NCI-H748 (cell line): ENCODE results near the gene ANKRD12.

ENCODE experiments used
- DNase-seq: peaks from one replicate; lab custom pipeline; 2025; ENCODE audit not compliant: unreplicated experiment; lab: John Stamatoyannopoulos, UW

Gene ANKRD12

GRCh38 chr18:9287036-9287435 is 150.5 kb downstream of the ANKRD12 start:
- DNase-seq, result peak; percentile 7

GRCh38 chr18:9289698-9290097 is 153.1 kb downstream of the ANKRD12 start:
- DNase-seq, result no peak

- no peak for DNase-seq
Measured at GRCh38 chr18:9290156-9290555, 153.6 kb downstream of the ANKRD12 start.

GRCh38 chr18:9292047-9292446 is 155.5 kb downstream of the ANKRD12 start:
- DNase-seq, result no peak

DNA sequence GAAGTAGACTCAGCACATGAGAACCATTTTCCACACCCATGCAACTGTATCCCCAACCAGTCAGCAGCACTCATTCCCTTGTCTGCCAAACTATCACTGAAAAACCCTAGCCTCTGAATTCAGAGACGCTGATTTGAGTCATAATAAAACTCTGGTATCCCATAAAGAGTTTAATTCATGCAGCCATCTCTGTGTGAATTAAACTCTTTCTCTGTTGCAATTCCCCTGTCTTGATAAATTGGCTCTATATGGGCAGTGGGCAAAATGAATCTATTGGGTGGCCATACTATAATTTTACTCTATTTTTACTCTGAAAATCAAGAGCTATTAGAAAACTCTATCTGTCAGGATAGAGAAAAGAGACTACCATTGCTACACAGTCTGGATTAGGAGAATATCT is 157.4 kb downstream of the ANKRD12 start:
- DNase-seq, result no peak

GRCh38 chr18:9296233-9297006 is 159.8 kb downstream of the ANKRD12 start:
- DNase-seq, result peak; percentile 28

- DNase-seq, result no peak
Measured at GRCh38 chr18:9297007-9297393, 160.4 kb downstream of the ANKRD12 start.

- DNase-seq, result no peak
Measured at GRCh38 chr18:9304388-9305070, 167.9 kb downstream of the ANKRD12 start.

DNA sequence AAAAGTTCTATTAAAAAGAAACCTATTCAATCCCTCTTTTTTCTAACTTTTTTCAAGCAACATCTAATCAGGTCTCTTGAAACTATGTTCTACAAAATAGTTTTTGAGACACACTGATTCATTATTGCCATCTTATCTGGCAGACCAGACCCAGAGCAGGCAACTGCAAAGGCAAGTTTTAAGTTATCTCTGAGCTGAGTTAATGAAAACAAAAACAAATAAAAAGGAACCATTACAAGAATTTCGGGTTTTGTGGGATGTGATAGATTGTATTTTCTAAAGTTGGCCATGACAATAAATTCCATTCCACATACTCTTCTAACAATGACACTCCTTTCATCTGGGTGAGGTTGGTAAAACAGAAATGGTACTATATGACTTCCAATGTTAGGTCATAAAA is 182.8 kb downstream of the ANKRD12 start:
- no peak for DNase-seq

DNA sequence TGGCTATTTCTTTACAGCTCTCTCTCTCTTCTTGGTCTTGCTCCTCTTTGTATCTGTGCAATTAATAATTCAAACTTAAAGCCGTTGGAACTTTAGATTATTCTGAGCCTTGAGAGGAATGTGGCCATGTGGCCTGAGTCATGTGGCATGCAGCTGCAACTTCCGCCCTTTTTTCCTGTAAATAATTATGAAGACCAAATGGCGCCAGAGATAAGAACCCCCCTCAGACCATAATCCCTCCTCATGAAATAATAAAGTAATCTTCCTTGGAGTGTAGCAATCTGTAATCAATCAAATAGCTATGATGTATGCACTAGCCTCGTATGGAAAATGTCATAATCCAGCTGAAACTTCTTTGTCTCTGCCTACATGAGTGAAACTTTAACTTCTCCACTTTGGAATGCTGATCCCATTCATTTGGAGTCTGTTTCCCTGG is 184.5 kb downstream of the ANKRD12 start:
- DNase-seq, result no peak

DNA sequence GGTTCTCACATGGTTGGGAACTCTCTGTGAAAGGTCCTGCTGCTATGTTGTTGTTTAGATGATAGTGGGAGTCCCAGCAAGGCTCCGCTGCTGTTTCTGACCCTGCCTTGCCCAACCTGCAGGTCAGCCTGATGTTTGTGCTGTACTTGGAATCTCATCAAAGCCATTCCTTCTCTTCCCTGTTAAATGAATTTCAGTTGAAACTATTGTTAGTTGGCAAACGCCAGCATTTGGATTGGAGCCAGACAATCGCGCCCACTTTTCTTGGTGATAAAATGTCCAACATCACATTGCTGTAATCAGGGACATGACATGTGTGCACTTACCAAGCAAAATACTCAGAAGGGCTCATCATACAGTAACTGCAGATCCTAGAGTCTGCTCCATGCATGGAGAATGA is 185.2 kb downstream of the ANKRD12 start:
- peak; percentile 35 for DNase-seq

DNA sequence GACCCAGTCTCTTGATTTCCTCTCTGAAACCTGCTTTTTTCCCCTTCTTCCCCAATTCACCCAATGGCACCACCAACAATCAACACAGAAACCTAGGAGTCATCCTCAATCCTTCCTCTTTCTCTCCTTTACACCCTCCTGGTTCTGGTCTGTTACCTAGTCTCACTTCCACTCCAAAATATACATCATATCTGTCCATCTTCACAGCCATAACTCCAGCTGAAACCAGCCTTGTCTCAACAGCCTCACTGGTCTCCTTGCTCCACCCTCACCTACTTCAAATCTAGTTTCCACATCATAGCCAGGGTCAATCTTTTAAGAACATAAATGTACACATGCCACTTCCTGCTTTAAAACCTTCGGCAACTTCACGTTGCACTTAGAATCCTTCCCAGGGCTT is 186.2 kb downstream of the ANKRD12 start:
- no peak for DNase-seq

DNA sequence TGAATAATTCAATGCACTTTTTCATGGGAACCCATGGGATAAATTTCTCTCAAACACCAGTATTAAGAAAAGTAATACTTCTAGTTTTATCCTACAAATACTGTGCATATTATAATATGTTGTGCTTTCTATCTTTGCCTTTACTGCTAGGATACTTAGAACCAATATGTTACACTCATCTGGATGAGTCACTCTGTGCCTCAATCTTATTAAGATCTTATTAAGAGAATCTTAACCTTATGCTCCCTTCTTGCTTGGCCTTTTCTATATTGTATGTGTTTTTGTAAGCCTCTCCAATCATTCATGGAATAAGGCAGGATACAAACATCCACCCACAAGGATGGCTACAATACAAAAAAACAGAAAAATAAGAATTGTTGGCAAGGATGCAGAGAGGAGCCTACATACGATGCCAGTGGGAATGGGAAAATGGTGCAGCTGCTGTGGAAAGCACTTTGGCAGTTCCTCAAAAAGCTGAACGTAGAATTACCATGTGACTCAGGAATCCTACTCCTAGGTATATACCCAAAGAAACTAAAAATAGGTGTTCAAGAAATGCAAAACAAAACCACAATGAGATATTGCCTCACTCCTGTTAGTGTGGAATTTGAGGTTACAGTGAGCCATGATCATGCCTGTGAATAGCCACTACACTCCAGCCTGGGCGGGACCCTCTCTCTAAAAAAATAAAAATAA is 187.3 kb downstream of the ANKRD12 start:
- no peak for DNase-seq

GRCh38 chr18:9325716-9326115 is 189.1 kb downstream of the ANKRD12 start:
- no peak for DNase-seq

- no peak for DNase-seq
Measured at GRCh38 chr18:9328776-9329175, 192.2 kb downstream of the ANKRD12 start.

DNA sequence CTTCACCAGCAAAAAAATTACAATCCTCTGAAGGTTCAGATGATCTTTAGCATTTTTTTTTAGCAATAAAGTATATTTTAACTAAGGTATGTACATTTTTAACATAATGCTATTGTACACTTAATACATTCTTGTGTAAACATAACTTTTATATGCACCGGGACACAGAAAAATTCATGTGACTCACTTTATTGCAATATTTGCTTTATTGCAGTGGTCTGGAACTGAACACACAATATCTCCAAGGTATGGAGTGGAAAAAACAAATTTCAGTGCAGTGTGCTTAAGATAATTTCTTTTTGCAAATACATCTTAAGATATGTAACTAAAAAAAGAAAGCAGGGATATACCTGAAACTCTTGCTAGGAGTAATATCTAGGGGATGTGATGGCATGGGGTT is 192.9 kb downstream of the ANKRD12 start:
- DNase-seq, result no peak

- DNase-seq, result no peak
Measured at GRCh38 chr18:9330419-9330818, 193.8 kb downstream of the ANKRD12 start.

GRCh38 chr18:9333441-9334328 is 197.1 kb downstream of the ANKRD12 start:
- DNase-seq, result peak; percentile 84

DNA sequence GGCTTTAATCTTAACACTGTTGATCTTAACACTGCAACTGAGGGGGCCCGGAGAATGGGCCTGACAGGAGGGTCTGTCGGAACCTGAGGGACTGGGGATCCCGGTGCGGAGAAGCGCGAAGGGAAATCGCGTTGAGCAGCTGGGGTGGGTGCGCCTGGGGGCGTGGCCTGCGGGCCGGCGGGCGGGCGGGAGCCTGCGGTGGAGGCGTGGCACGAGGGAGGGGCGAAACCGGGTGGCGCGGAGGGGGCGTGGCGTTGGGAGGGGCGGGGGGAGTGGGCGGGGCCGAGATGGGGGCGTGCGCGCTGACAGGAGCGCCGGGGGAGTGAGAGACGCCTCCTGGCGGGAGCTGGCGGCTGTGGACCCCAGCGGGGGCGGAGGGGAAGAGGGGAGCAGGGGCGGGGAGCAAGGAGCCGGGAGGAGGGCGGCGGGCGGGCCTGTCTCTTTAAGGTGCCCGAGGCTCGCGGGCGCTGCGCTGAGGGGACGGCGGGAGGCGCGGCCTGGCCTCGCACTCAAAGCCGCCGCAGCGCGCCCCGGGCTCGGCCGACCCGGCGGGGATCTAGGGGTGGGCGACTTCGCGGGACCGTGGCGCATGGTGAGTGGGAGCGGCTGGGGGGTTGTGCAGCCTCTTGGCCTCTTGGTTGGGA is 197.9 kb downstream of the ANKRD12 start, which contains the start of gene TWSG1:
Gene TWSG1, plus strand, starts transcription at position 445 of the 644 bp plus-strand sequence. CDS start 2,457 bp downstream, outside the sequence.
- DNase-seq, result peak; percentile 95

DNA sequence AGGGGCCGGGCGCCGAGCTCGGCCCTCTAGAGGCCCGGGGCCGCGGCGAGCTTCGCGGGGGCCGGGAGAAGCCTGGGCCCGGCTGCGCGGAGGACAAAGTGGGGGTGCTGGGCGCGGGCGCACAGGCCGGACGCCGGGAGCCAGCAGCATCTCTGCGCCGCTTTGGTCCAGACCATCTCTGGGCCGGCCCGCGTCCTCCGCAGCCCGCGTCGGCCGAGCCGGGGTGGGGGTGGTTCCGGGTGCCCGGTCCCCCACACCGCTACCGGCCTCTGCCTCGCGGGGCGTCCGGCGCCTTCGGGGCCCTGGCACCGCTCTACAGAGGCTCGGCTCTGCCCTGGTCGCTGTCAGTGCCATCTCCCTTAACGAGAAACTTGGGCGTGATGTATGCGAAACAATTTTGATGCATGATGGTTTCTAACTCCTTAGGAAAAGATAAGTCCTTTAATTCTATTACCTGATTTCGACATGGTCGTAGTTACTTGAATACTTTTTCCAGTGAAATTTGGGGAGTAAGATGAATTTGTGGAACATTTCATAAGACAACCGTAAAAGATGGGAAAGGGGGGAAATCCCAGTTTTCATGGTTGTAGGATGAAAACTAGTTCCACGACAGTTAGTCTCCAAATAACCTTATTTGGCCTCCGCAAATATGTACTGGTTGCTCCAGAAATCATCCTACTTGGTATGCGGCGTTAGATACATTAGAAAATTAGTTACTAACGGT is 198.6 kb downstream of the ANKRD12 start:
- peak; percentile 65 for DNase-seq
